Caki2 (cell line): ENCODE measurements around the gene RNF223. TPM values are rescaled to one million over a fixed set of nuclear protein-coding genes. Genes with fewer than 3 reads are reported as not detected.

Experiments used
- DNase-seq: peaks from one replicate; pipeline ENCODE4 v3.0.0-alpha.2; 2015; ENCODE audit warnings: low read depth
- in situ Hi-C: cut with HindIII; loops from 2 replicates; pipeline ENCODE4 v1.10.0; 2016; ENCODE audit warnings: low sequenced_read_pairs, low pct_unique_long_range_greater_than_20kb, mixed read lengths
- total RNA-seq: library from RNA; depleted of rRNA; stranded (reverse); fragments of >200 nt; shearing (Covaris generic); gene quantifications from 2 replicates; pipeline ENCODE4 v1.2.3, GENCODE V29; 2014; ENCODE audit warnings: low replicate concordance; rRNA removed

The RNF223 gene
- total RNA-seq, 1 experiment from 2014 or later: not detected

DNA sequence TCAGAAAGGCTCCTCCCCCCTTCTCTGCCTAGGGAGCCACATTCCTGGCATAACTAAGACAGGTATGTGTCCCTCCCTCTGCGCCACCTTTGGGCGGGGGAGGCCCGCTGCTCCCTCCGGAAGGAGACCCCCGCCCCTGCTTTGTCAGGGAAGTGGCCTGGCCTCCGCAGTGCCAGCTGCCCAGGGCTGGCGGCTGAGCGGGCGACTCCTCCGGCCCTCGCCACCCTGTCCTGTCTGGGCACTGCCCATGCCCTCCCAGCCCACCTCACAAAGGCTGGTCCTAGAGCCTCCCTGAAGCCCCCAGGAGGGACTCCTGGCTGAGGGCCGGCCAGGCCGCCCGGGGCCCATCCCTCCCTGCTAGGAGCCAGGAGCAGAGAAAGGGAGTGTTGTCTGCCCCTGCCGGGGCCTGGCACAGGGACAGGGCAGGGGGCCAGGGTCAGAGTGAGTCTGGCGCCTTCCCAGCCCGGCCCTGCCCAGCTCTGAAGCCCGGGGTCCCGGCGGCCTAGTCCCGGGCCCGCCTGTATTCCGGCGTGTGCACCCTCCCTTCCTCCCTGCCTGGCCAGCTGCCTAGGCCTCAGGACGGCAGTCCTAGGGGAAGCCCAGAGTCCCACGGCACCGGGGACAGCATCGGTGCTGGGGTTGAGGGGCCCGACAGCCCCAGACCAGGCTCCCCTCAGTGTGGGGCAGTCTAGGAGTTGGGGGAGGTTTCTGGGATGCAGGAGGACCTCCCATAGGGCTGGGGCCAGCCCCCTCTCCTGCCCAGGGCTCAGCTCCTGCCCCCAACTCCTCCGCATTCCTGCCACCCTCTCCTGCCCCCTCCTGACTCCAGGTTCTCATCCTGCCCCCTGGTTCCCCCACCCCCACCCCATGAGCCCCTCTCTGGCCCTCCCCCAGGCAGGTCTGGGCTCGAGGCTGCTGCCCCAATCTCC is 49.1 kb downstream of the RNF223 start:
- in situ Hi-C loops: no loop called here
- DNase-seq: peak; percentile 78

DNA sequence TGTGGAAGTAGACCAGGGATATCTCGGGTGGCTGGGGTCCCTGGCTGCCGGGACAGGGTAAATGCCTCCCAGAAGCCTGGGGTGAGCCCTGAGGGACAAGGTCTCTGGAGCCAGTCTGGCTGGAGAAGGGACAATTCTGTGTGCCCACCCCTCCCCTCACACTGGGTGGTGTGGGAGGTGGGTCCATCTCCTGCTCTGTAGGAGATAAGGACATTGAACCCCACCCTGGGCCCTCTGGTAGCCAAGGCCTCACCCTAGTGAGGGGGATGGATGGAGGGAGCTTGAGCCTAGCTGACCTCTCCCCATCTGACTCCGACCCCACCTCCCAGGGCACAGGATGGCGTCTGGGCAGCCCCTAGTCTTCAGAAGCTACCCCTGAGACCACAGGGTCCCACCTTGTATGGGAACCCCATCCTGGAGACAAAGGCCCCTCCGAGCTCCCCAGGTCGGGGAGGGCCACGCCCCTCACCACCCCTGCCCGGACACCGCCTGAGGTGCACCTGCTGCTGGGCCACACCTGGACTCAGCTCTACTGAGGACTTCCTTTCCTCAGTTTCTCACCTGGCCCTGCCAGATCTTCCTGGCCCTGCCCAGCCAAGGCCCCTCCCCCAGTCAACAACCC is 49.8 kb downstream of the RNF223 start:
- in situ Hi-C loops: no loop called here
- no peak for DNase-seq

DNA sequence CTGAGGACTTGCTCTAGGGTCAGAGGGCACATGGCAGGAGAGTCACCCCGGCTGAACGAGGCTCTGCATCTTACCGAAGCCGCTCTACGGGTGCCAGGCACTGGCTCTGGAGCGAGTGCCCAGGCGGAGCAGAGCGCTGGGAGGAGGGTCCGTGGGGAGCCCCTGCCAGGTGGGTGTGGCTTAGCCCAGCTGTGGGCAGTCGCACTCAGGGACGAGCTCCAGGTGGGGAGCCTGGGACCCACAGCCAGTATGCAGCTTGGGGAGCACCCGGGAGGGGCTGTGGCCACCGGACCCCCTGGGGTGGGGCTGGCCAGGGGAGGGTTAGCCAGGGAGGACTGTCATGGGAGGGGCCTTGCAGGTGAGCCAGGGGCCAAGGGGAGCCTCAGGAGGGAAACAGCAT is 50.4 kb downstream of the RNF223 start:
- DNase-seq: no peak
- in situ Hi-C loops: no loop called here

DNA sequence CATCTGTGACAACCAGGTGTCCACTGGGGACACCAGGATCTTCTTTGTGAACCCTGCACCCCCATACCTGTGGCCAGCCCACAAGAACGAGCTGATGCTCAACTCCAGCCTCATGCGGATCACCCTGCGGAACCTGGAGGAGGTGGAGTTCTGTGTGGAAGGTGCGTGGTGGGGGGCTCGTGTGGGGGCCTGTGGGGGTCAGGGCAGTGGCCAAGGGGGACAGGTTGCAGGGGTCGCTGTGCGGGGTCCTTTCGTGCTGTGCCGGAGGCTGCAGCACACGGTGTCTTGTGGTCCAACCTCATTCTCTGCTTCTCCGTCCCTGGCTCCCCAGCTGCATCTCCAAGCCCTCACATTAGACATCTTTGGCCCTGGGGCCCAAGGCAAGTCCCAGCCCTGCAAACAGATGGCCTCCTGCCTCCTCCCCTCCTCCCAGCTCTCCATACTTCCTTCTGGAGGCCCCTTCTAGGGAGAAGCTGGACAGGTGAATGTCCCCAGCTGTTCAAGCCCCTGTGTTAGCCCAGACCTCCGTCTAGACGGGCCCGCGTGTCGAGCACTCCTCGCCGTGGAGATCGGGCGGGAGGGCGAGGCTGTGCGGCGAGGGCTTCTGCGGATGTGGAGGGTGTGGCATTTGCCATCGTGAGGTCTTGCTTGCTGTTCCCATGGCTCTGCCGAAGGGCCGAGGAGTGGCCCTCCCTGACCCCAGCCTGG is 51.6 kb downstream of the RNF223 start:
- in situ Hi-C loops: no loop called here
- no peak for DNase-seq

DNA sequence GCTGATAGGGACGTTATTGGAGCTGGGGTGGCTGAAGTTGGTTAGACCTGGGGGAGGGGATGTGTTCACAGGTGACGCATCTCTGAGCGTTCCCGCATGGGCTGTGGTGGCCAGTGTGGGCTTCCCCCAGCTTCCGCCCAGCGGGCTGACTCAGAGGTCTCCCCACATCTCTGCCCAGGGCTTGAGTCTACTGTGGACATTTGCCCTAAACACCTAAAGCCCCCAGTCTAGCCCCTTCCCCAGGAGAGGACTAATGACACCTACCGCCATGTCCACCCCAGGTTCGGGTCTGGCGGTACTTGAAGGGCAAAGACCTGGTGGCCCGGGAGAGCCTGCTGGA is 52.2 kb downstream of the RNF223 start:
- DNase-seq: no peak

DNA sequence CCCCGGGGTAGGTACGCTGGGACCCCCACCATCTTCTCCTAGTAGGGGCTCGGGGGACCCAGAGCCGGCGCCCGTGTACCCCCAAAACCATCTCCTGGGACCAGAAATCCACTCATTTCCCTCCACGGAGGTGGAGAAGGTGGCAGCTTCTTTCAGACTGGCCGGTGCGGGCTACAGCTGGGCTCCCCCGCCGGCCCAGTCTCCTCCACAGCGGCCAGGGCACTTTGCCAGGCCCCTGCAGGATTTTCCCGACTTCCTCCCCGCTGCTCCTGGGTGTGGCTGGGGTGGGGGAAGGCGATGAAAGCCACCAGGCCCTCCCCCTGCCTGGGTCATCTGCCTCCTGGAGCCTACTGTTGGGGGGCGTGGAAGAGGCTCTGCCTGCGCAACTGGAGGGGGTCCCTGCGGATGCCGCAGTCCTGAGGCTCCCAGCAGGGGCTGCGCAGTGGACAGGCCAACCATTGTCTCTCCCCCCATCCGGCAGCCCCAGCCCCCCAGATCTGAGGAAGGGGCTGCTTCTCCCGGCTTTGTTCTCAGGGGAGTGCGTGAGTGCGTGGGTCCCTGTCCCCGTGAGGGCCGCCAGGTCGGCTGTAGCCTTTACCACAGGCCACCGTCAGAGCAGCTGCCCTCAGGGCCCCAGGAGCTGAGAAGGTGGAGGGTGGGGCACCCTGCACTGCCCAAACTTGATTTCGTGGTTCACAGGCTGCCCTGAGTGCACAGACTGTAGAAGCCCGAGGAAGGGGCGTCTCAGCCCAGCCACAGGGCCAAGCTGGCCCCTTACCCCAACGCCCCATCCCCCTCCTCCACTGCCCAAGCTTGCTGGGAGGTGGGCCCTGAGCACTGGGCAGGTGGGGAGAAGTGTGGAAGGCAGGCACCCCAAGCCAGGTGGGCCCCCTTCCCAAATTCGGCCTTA is 52.8 kb downstream of the RNF223 start:
- in situ Hi-C loops: no loop called here
- peak; percentile 82 for DNase-seq

More for the DNA sequence above, 52.2 kb downstream of the RNF223 start:
- in situ Hi-C loops: no loop called here

Other genes with a start within 250 kb of the RNF223 start
- gene SAMD11, start 150.4 kb downstream of the RNF223 start, total RNA-seq: 69.4 and 98.9 TPM in 2 replicates
- gene NOC2L, start 115.0 kb downstream of the RNF223 start, total RNA-seq: 136 and 140 TPM in 2 replicates
- gene KLHL17, start 113.7 kb downstream of the RNF223 start, total RNA-seq: 3.3 and 7.4 TPM in 2 replicates
- gene PLEKHN1, start 107.8 kb downstream of the RNF223 start, total RNA-seq: 0.17 and 2.3 TPM in 2 replicates
- gene PERM1, start 92.2 kb downstream of the RNF223 start, total RNA-seq: 0.20 TPM in 1 of 2 replicates, not detected in the other
- 45.3 and 73.0 TPM in 2 replicates for gene HES4, start 74.2 kb downstream of the RNF223 start, total RNA-seq
- gene ISG15, start 60.8 kb downstream of the RNF223 start, total RNA-seq: 129 and 152 TPM in 2 replicates
- 246 and 278 TPM in 2 replicates for gene AGRN, start 54.2 kb downstream of the RNF223 start, total RNA-seq
- 19.1 and 26.6 TPM in 2 replicates for gene C1orf159, start 41.8 kb upstream of the RNF223 start, total RNA-seq
- not detected in 2 replicates for gene TTLL10, start 99.6 kb upstream of the RNF223 start, total RNA-seq
- gene TNFRSF18, start 132.3 kb upstream of the RNF223 start, total RNA-seq: not detected in 2 replicates
- gene TNFRSF4, start 139.8 kb upstream of the RNF223 start, total RNA-seq: not detected in 2 replicates
- gene SDF4, start 157.7 kb upstream of the RNF223 start, total RNA-seq: 111 and 124 TPM in 2 replicates
- 23.5 and 26.7 TPM in 2 replicates for gene B3GALT6, start 157.9 kb upstream of the RNF223 start, total RNA-seq
- gene C1QTNF12, start 172.4 kb upstream of the RNF223 start, total RNA-seq: not detected in 2 replicates
- 73.0 and 121 TPM in 2 replicates for gene UBE2J2, start 199.5 kb upstream of the RNF223 start, total RNA-seq
- gene SCNN1D, start 206.1 kb upstream of the RNF223 start, total RNA-seq: 1.8 and 2.8 TPM in 2 replicates
- gene ACAP3, start 233.6 kb upstream of the RNF223 start, total RNA-seq: 35.9 and 50.2 TPM in 2 replicates
- 50.3 and 57.5 TPM in 2 replicates for gene PUSL1, start 234.3 kb upstream of the RNF223 start, total RNA-seq